ENCODE measurements around the gene MLLT11. TPM values are rescaled to one million over a fixed set of nuclear protein-coding genes. Genes with fewer than 3 reads are reported as not detected.

The MLLT11 gene
- total and polyA plus RNA-seq, 8 donors = 1.7 to 23.0 (median 21.5) TPM

DNA sequence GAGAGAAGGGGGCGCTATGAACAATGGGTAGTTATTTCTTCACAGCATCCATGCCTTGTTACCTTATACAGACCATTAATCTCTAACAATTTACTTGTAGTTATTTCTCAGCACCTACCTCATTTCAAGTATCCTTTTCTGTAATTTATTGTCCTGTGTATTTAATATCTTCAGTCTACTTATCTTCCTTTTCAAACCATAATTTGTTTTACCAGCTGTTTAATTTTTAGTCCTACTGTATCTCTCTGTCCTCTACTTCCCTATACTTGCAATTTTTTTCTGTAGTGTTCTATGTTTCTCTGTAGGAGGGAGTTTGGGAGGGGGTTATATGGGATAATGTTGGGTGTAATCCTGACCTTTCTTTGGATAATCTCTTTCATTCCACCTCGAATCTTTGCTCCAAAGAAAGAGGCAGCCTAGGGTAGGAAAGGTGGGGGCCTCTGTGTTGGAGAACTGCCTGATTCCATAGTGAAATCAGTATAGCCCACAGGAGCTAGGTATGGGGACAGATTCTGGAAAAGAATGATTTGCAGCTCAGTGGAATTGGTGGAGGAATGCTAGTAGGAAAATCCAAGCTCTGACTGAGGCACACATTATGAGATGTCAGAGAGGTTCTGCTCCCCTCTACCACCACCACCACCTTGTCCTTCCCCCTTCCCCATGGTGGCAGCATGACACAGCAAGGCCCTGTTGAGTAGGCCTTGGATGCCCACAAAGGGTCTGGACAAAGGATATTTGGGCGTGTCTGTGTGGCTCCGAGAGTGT lies 642 bp downstream of the MLLT11 start:
- Histone ChIP-seq H3K27ac (peak overlapping the region in 1 of 2 donors; percentile 95), H3K27me3 (no peaks in the 10 kb centered on the region), H3K4me3 (peak overlapping the region; percentile 66 to 94), H3K36me3 (peaks cover 0 to 10% of the 10 kb centered on the region in 2 donors), H3K9me3 (no peaks in the 10 kb centered on the region), H3K4me1 (peaks cover 16 to 40% of the 10 kb centered on the region in 2 donors)
- DNase-seq (no peak), ATAC-seq (no peak)
- TF ChIP-seq, protein P1, sequence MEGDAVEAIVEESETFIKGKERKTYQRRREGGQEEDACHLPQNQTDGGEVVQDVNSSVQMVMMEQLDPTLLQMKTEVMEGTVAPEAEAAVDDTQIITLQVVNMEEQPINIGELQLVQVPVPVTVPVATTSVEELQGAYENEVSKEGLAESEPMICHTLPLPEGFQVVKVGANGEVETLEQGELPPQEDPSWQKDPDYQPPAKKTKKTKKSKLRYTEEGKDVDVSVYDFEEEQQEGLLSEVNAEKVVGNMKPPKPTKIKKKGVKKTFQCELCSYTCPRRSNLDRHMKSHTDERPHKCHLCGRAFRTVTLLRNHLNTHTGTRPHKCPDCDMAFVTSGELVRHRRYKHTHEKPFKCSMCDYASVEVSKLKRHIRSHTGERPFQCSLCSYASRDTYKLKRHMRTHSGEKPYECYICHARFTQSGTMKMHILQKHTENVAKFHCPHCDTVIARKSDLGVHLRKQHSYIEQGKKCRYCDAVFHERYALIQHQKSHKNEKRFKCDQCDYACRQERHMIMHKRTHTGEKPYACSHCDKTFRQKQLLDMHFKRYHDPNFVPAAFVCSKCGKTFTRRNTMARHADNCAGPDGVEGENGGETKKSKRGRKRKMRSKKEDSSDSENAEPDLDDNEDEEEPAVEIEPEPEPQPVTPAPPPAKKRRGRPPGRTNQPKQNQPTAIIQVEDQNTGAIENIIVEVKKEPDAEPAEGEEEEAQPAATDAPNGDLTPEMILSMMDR (IDR thresholded peaks at IDR 0.05) = no peak
- intact Hi-C loops (cut with DNase I) = no loop called here

DNA sequence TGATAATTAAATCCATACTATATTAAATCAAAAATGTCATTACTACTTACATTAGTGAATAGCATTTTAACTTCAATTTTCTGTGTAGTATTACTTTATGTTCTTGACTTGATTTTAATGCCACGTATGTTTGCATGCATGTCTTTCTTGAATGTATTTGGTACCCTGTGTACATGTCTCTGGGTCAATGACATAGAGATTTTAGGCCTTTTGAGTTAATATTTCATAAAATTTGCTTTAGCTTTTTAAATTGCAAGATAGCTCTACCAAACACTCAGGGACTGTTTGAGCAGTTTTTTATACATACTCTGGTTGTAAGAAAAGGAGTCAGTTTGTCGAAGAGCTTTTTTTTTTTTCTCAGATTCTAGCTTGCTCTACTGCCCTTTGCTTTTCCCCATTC lies 1.5 kb downstream of the MLLT11 start:
- H3K36me3 ChIP-seq = peaks cover 0 to under 1% of the 10 kb centered on the region in 2 donors
- no peak for ATAC-seq
- no peaks in the 10 kb centered on the region for H3K27me3 ChIP-seq
- DNase-seq = no peak
- no peak overlapping the region for H3K4me3 ChIP-seq
- H3K27ac ChIP-seq = no peak overlapping the region
- no peaks in the 10 kb centered on the region for H3K9me3 ChIP-seq
- H3K4me1 ChIP-seq = peaks cover 7 to 31% of the 10 kb centered on the region in 2 donors
- TF ChIP-seq, protein P1 (IDR thresholded peaks at IDR 0.05) = no peak
- intact Hi-C loops (cut with DNase I) = no loop called here

DNA sequence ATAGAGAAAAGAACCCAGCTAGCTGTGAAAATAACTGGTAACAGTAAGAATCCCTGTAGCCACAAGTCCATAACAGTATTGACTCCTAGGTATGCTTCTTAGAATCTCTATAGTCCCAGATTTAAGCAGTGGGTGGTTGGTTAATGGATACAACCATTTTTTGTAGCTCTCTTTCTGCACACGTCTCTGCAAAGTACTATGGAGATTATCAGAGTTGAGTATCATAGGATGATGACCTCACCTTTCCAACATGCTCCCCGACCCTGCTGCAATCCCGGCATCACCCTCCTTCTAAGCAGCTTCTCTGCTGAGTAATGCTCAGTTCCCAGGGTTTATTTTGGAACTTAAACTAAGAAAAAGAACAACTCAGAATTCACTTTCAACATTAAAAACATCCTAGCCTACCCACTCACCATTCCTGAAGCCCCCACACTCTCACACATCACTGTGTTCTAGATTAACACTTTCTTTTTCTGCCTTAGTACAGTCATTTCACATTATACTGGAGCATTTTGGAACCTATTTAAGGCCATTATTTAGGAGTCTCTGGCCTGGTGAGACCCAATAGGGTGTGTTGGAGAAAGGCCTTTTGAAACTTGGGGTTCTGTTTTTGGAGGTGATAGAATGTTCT lies 2.7 kb downstream of the MLLT11 start:
- intact Hi-C loops (cut with DNase I) = no loop called here
- H3K27ac ChIP-seq = no peak overlapping the region
- no peaks in the 10 kb centered on the region for H3K27me3 ChIP-seq
- ATAC-seq (no peak), DNase-seq (no peak)
- H3K36me3 ChIP-seq = no peaks in the 10 kb centered on the region
- TF ChIP-seq, protein P1 (IDR thresholded peaks at IDR 0.05) = no peak
- peaks cover 0 to 19% of the 10 kb centered on the region in 2 donors for H3K4me1 ChIP-seq
- H3K4me3 ChIP-seq = no peak overlapping the region
- H3K9me3 ChIP-seq = no peaks in the 10 kb centered on the region

DNA sequence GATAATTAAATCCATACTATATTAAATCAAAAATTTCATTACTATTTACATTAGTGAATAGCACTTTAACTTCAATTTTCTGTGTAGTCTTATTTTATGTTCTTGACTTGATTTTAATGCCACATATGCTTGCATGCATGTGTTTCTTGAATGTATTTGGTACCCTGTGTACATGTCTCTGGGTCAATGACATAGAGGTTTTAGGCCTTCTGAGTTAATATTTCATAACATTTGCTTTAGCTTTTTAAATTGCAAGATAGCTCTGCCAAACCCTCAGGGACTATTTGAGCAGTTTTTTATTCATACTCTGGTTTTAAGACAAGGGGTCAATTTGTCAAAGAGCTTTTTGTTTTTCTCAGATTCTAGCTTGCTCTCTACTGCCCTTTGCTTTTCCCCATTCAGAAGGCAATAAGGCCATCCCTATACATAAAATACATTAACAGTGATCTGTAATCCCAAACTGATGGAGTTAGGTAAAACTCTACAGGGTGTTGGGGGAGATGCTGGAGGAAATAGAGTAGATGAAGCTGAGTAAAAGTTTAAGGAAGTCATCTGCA lies 5.0 kb downstream of the MLLT11 start:
- ATAC-seq = no peak
- DNase-seq = no peak

More for the DNA sequence above, 5.0 kb downstream of the MLLT11 start:
- H3K36me3 ChIP-seq = no peaks in the 10 kb centered on the region
- peaks cover 4 to 19% of the 10 kb centered on the region in 2 donors for H3K4me1 ChIP-seq
- H3K9me3 ChIP-seq = no peaks in the 10 kb centered on the region
- H3K27ac ChIP-seq = no peak overlapping the region
- intact Hi-C loops (cut with DNase I) = no loop called here
- H3K4me3 ChIP-seq = no peak overlapping the region
- no peaks in the 10 kb centered on the region for H3K27me3 ChIP-seq
- TF ChIP-seq, protein P1 (IDR thresholded peaks at IDR 0.05) = no peak

All from left lung (tissue), 10 donors.